HG03439 (cell line): Measurements from ENCODE around the gene CLEC16A.

ENCODE experiments used
- ATAC-seq: cut with Tn5 transposase; IDR thresholded peaks from one replicate; pipeline ENCODE4 v1.9.1; 2021; ENCODE audit warnings: mild to moderate bottlenecking, moderate library complexity; ENCODE audit not compliant: unreplicated experiment

Gene CLEC16A

GRCh38 chr16:11078812-11079459, 134.6 kb downstream of the CLEC16A start:
- no peak for ATAC-seq

GRCh38 chr16:11079652-11080187, 135.4 kb downstream of the CLEC16A start:
- no peak for ATAC-seq

- ATAC-seq = no peak
These were observed 136.1 kb downstream of the CLEC16A start for GRCh38 chr16:11080327-11080967.

GRCh38 chr16:11080999-11081630, 136.8 kb downstream of the CLEC16A start:
- ATAC-seq = no peak

- no peak for ATAC-seq
These were observed 137.9 kb downstream of the CLEC16A start for GRCh38 chr16:11082108-11082859.

GRCh38 chr16:11082860-11083388, 138.6 kb downstream of the CLEC16A start:
- ATAC-seq = no peak

GRCh38 chr16:11084484-11084875, 140.1 kb downstream of the CLEC16A start:
- no peak for ATAC-seq

- no peak for ATAC-seq
These were observed 140.6 kb downstream of the CLEC16A start for GRCh38 chr16:11084876-11085485.

GRCh38 chr16:11085916-11086315, 141.6 kb downstream of the CLEC16A start:
- ATAC-seq = no peak

GRCh38 chr16:11087691-11088073, 143.3 kb downstream of the CLEC16A start:
- no peak for ATAC-seq

GRCh38 chr16:11088074-11088730, 143.8 kb downstream of the CLEC16A start:
- ATAC-seq = no peak

- ATAC-seq = no peak
These were observed 144.5 kb downstream of the CLEC16A start for GRCh38 chr16:11088831-11089230.

- no peak for ATAC-seq
These were observed 145.2 kb downstream of the CLEC16A start for GRCh38 chr16:11089504-11090124.

GRCh38 chr16:11090232-11090631, 145.9 kb downstream of the CLEC16A start:
- no peak for ATAC-seq

- ATAC-seq = no peak
These were observed 146.8 kb downstream of the CLEC16A start for GRCh38 chr16:11091021-11091785.

- no peak for ATAC-seq
These were observed 148.6 kb downstream of the CLEC16A start for GRCh38 chr16:11092788-11093571.

GRCh38 chr16:11093572-11094074, 149.3 kb downstream of the CLEC16A start:
- ATAC-seq = peak; percentile 11
